HG03135 (cell line): ENCODE results near the gene CDC20.
A peak's percentile ranks its signal among the peaks of the same experiment; 100 is the strongest.

Source experiments
- ATAC-seq: cut with Tn5 transposase; IDR thresholded peaks from one replicate; pipeline ENCODE4 v1.9.1; 2021; ENCODE audit warnings: mild to moderate bottlenecking, moderate library complexity; ENCODE audit not compliant: unreplicated experiment

CDC20 gene

DNA sequence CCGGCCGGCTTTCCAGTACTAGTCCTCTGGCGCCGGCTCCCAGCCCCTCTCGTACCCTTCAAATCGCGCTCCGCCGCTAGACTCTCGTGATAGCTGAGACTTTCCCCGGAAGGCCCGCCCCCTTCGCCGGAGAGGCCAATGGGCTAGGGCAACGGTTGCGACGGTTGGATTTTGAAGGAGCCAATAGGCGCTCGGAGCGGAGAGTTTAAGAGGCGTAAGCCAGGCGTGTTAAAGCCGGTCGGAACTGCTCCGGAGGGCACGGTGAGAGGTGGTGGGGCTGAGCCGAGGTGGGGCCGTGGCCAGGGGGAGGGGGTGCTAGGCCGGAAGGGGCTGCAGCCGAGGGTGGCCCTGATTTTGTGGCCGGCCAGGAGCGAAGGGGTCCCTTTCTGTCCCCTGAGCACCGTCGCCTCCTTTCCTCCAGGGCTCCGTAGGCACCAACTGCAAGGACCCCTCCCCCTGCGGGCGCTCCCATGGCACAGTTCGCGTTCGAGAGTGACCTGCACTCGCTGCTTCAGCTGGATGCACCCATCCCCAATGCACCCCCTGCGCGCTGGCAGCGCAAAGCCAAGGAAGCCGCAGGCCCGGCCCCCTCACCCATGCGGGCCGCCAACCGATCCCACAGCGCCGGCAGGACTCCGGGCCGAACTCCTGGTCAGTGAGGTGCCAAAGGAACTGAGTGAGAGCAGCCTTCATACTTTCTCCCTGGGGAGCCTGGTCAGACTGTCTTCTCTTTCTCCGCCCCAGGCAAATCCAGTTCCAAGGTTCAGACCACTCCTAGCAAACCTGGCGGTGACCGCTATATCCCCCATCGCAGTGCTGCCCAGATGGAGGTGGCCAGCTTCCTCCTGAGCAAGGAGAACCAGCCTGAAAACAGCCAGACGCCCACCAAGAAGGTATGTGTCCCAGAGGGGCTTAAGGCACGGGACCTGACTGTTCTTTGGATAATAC, at the start of gene CDC20:
TSS of gene CDC20 (plus strand) at position 236 of the 948 bp plus-strand sequence. CDS start at position 471, 235 bp downstream.
- peak; percentile 94 for ATAC-seq

GRCh38 chr1:43309405-43310025, 49.3 kb upstream of the CDC20 start:
- ATAC-seq: no peak

DNA sequence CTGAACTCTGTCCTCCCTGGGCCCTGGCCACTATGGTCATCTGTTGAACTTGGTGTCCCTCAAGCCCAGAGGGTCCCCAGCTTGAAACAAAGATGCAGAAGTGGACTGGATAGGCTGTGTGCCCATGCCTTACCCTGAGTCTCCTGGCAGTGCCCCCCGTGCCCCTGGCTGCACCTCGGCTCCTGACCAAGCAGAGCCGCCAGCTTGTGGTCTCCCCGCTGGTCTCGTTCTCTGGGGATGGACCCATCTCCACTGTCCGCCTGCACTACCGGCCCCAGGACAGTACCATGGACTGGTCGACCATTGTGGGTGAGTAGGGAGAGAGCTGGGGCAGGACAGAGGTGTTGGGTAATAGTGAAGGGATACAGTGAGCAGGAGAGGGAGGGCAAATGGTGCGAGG, 47.3 kb upstream of the CDC20 start:
- no peak for ATAC-seq

- no peak for ATAC-seq
These were observed 46.6 kb upstream of the CDC20 start for GRCh38 chr1:43312212-43312623.

DNA sequence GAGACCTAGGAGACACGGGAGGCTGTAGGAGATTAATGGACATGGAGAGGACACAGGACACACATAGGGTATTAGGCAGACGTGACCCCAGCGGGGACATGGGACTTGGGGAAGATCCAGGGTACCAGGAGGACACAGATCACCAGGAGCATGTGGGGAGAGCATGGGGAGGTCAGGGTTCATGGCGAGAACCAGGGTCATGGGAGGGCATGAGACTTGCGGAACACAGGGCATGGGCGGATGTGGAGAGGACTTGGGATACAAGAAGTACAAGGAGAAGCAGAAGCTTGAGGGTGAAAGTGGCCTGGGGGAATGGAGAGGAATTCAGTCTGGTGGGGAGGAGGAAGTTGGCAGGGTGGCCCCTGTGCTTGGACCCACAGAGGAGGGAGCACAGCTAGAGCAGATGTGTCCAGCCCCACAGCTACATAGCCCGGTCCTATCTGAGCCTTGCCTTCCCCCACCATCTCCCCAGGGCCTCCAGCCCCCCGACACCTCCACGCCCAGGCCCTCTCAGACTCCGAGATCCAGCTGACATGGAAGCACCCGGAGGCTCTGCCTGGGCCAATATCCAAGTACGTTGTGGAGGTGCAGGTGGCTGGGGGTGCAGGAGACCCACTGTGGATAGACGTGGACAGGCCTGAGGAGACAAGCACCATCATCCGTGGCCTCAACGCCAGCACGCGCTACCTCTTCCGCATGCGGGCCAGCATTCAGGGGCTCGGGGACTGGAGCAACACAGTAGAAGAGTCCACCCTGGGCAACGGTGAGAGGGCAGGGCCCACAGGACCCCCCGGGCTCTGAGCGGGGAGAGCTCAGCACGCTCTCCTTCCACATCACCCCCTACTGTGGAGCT, 45.9 kb upstream of the CDC20 start:
- ATAC-seq: no peak

DNA sequence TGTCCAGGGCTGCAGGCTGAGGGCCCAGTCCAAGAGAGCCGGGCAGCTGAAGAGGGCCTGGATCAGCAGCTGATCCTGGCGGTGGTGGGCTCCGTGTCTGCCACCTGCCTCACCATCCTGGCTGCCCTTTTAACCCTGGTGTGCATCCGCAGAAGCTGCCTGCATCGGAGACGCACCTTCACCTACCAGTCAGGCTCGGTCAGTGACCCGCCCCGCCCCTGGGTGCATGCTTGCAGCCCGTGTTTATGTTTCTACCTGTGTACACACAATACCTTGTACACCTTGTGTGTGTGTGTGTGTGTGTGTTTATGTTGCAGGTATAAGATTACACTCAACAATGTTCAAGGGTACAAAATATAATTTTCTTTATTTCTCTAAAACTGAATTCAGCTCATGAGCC, 45.0 kb upstream of the CDC20 start:
- no peak for ATAC-seq

- ATAC-seq: no peak
These were observed 44.5 kb upstream of the CDC20 start for GRCh38 chr1:43314233-43314632.

DNA sequence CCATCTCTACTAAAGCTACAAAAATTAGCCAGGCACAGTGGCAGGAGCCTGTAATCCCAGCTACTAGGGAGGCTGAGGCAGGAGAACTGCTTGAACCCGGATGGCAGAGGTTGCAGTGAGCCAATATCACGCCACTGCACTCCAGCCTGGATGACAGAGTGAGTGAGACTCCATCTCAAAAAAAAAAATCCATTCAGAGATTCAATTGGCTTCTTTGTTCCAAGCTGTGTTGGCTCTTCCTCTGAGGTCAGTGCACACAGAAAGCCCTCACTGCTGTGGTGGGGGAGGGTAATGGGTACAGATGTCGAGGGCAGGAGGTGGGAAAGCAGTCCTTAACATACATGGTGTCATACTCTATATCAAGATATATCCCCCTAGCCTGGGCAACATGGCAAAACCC, 43.3 kb upstream of the CDC20 start:
- no peak for ATAC-seq

GRCh38 chr1:43315963-43316737, 42.6 kb upstream of the CDC20 start:
- ATAC-seq: no peak

- ATAC-seq: no peak
These were observed 41.9 kb upstream of the CDC20 start for GRCh38 chr1:43316738-43317520.

DNA sequence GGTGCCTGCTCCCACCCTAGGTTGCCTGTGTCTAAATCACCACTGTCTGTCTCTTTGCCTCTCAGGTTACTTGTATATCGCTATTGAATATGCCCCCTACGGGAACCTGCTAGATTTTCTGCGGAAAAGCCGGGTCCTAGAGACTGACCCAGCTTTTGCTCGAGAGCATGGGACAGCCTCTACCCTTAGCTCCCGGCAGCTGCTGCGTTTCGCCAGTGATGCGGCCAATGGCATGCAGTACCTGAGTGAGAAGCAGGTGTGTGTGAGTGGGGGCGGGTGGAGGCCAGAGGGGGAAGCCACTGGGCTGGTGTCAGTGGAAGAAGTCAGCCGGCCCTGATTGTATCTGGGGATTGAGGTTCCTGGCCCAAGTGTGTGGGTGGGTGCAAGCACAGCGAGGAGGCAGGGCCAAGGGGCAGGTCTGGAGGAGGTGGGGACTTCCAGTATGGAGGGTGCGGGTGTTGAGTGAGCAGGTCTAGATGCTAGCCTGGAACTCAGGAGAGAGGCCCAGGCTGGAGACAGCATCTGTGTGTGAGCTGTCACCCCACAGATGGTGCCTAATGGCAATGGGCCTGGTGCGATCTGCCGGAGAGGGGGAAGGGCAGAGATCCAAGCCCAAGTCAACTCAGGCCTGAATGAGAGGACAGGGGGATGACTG, 40.8 kb upstream of the CDC20 start:
- ATAC-seq: no peak

DNA sequence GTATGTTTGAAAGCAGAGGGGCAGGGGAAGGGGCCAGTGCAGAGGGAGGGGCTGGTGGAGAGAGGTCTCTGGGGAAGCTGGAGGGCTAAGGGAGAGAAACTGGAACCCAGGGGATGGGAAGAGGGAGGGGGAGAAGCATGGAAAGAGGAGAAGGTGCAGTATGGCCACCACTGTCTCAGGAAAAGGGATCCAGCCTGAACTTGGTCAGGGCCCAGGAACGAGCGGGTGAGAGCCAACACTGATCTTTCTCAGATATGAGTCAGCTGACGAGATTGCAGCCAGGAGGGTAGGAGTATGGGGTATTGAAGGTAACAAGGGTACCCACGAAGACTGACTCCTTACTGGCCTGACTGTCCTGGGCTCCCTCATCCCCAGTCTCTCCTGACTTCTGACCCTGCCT, 40.0 kb upstream of the CDC20 start:
- ATAC-seq: no peak

DNA sequence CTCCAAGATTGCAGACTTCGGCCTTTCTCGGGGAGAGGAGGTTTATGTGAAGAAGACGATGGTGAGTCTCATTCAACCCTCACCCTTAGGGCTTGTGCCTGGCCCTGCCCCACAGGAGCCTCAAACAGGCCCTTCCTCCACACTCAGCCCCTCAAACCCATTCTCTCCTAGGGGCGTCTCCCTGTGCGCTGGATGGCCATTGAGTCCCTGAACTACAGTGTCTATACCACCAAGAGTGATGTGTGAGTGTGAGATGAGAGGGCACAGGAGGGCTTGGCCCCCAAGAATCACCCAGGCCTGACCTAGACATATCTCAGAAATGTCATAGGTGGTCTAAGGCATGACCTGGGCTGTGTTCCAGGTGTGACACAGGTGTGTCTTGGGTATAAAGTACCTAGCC, 39.5 kb upstream of the CDC20 start:
- ATAC-seq: no peak

DNA sequence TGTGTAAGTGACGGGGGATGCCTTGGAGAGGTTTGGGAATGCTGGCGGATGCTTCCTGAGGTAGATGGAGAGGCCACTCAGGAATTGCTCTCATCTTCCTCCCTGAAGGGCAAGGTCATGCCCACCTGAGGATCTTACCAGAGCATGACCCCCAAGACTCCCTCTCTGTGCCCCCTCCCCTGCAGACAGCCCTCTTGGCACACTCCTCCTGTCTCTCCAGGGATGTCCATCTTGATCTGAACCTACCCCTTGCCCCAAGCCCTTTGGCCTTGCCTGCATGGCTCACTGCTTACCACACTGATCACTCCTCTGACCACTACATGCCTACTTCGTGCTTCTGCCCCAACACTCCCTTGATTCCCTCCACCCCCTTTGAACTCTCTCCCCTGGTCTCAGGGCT, 39.0 kb upstream of the CDC20 start:
- ATAC-seq: no peak

GRCh38 chr1:43321331-43321891, 37.4 kb upstream of the CDC20 start:
- no peak for ATAC-seq

- ATAC-seq: no peak
These were observed 36.3 kb upstream of the CDC20 start for GRCh38 chr1:43322506-43322905.

- ATAC-seq: no peak
These were observed 34.0 kb upstream of the CDC20 start for GRCh38 chr1:43324810-43325209.

GRCh38 chr1:43325381-43325780, 33.4 kb upstream of the CDC20 start:
- ATAC-seq: no peak
